ENCODE measurements around the gene KCNE5.

KCNE5 gene

GRCh38 chrX:109623997-109624396, 975 bp downstream of the KCNE5 start:
- Histone ChIP-seq H3K27ac (no peak overlapping the region), H3K4me2 (no peak overlapping the region), H3K4me3 (IDR thresholded peaks at IDR 0.05; ENCODE audit: insufficient read depth, low read depth, low read length) (no peak overlapping the region), H2AFZ (ENCODE audit: low read depth) (no peak overlapping the region), H3K27me3 (ENCODE audit: insufficient read depth, low read depth) (no peaks in the 10 kb centered on the region), H3K36me3 (ENCODE audit: insufficient read depth) (no peaks in the 10 kb centered on the region), H3K79me2 (ENCODE audit: insufficient read depth, low read depth) (no peaks in the 10 kb centered on the region), H3K9ac (no peak overlapping the region), H4K20me1 (ENCODE audit: insufficient read depth) (no peaks in the 10 kb centered on the region), H3K4me1 (ENCODE audit: low read depth, poor library complexity, severe bottlenecking) (no peaks in the 10 kb centered on the region)
- TF ChIP-seq CTCF (conservative IDR thresholded peaks at IDR 0.05; ENCODE audit: low read depth, low read length) = no peak

DNA sequence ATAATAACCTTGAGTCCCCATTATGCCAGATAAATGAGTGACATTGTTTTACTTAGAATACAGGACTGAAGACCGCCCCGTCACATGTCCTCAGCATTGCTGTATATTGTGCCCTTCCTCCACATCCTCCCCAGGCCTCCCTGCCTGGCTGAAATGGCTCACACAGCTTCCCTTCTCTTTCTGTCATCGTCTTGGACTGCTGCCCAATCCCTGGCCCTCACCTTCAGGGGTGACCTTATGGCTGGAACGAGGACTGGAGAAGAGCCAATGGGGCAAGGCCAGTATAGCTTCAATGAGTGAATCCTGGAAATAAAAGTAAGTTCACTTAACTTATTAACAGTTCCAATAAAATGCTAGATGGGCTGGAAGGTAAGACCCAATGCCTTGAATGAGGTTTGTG, 2.7 kb downstream of the KCNE5 start:
- no peaks in the 10 kb centered on the region for H4K20me1 ChIP-seq (ENCODE audit: insufficient read depth)
- no peak overlapping the region for H3K9ac ChIP-seq
- H3K4me1 ChIP-seq (ENCODE audit: low read depth, poor library complexity, severe bottlenecking) = no peaks in the 10 kb centered on the region
- no peaks in the 10 kb centered on the region for H3K36me3 ChIP-seq (ENCODE audit: insufficient read depth)
- H3K79me2 ChIP-seq (ENCODE audit: insufficient read depth, low read depth) = no peaks in the 10 kb centered on the region
- H3K4me3 ChIP-seq (IDR thresholded peaks at IDR 0.05; ENCODE audit: insufficient read depth, low read depth, low read length) = no peak overlapping the region
- no peaks in the 10 kb centered on the region for H3K27me3 ChIP-seq (ENCODE audit: insufficient read depth, low read depth)
- no peak overlapping the region for H2AFZ ChIP-seq (ENCODE audit: low read depth)
- no peak for TF ChIP-seq CTCF (conservative IDR thresholded peaks at IDR 0.05; ENCODE audit: low read depth, low read length)
- no peak overlapping the region for H3K27ac ChIP-seq
- no peak overlapping the region for H3K4me2 ChIP-seq

DNA sequence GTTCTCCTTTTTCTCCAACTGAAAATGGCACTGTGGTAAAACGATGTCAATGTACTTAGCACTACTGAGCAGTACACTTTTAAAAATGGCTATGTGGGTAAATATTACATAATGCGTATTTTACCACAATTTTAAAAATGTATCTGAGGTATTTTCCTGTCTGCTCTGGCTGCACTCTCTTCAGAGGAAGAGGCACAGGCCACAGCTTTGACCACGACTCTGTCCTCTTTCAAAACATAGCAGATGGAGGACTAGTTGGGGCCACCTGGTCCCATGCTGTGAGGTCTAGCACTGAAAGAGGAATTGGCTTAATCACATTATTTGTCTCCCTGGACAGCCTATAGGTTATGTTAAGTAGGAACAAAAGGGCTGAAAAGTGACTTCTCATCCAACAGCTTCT, 5.2 kb downstream of the KCNE5 start:
- no peaks in the 10 kb centered on the region for H3K79me2 ChIP-seq (ENCODE audit: insufficient read depth, low read depth)
- H3K9ac ChIP-seq = no peak overlapping the region
- TF ChIP-seq CTCF (conservative IDR thresholded peaks at IDR 0.05; ENCODE audit: low read depth, low read length) = no peak
- H3K27ac ChIP-seq = no peak overlapping the region
- no peaks in the 10 kb centered on the region for H3K27me3 ChIP-seq (ENCODE audit: insufficient read depth, low read depth)
- H3K4me3 ChIP-seq (IDR thresholded peaks at IDR 0.05; ENCODE audit: insufficient read depth, low read depth, low read length) = no peak overlapping the region
- no peaks in the 10 kb centered on the region for H4K20me1 ChIP-seq (ENCODE audit: insufficient read depth)
- no peak overlapping the region for H3K4me2 ChIP-seq
- no peak overlapping the region for H2AFZ ChIP-seq (ENCODE audit: low read depth)
- H3K4me1 ChIP-seq (ENCODE audit: low read depth, poor library complexity, severe bottlenecking) = no peaks in the 10 kb centered on the region
- no peaks in the 10 kb centered on the region for H3K36me3 ChIP-seq (ENCODE audit: insufficient read depth)

GRCh38 chrX:109614951-109615350, 10.0 kb downstream of the KCNE5 start:
- no peaks in the 10 kb centered on the region for H3K36me3 ChIP-seq (ENCODE audit: insufficient read depth)
- no peak overlapping the region for H3K9ac ChIP-seq
- H3K4me3 ChIP-seq (IDR thresholded peaks at IDR 0.05; ENCODE audit: insufficient read depth, low read depth, low read length) = no peak overlapping the region
- H3K27me3 ChIP-seq (ENCODE audit: insufficient read depth, low read depth) = no peaks in the 10 kb centered on the region
- H2AFZ ChIP-seq (ENCODE audit: low read depth) = no peak overlapping the region
- H4K20me1 ChIP-seq (ENCODE audit: insufficient read depth) = no peaks in the 10 kb centered on the region
- no peak overlapping the region for H3K27ac ChIP-seq
- no peak overlapping the region for H3K4me2 ChIP-seq
- H3K4me1 ChIP-seq (ENCODE audit: low read depth, poor library complexity, severe bottlenecking) = no peaks in the 10 kb centered on the region
- TF ChIP-seq CTCF (conservative IDR thresholded peaks at IDR 0.05; ENCODE audit: low read depth, low read length) = no peak
- no peaks in the 10 kb centered on the region for H3K79me2 ChIP-seq (ENCODE audit: insufficient read depth, low read depth)

DNA sequence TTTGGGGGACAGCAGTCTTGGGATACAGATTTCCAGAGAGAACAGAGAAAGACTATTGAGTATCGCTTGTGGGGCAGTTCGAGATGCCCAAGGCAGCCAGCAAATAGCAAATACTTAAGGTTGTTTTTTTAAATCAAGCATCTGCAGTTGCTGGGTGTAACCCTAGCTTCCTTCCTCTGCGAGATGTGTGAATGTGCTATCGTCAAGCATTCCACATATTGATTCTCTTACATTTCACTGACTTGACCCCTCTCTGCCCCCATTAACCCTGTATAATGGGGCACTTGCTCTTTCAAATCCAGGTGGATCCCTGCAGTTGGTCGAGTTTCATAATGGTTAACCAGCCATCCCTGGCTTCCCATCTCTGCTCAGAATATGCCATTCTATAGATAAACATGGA, 23.5 kb downstream of the KCNE5 start:
- no peak overlapping the region for H3K9ac ChIP-seq
- no peak overlapping the region for H2AFZ ChIP-seq (ENCODE audit: low read depth)
- no peak overlapping the region for H3K4me2 ChIP-seq
- TF ChIP-seq CTCF (conservative IDR thresholded peaks at IDR 0.05; ENCODE audit: low read depth, low read length) = no peak
- no peaks in the 10 kb centered on the region for H3K27me3 ChIP-seq (ENCODE audit: insufficient read depth, low read depth)
- H3K4me3 ChIP-seq (IDR thresholded peaks at IDR 0.05; ENCODE audit: insufficient read depth, low read depth, low read length) = no peak overlapping the region
- H3K36me3 ChIP-seq (ENCODE audit: insufficient read depth) = no peaks in the 10 kb centered on the region
- no peaks in the 10 kb centered on the region for H3K4me1 ChIP-seq (ENCODE audit: low read depth, poor library complexity, severe bottlenecking)
- no peaks in the 10 kb centered on the region for H3K79me2 ChIP-seq (ENCODE audit: insufficient read depth, low read depth)
- H4K20me1 ChIP-seq (ENCODE audit: insufficient read depth) = no peaks in the 10 kb centered on the region
- no peak overlapping the region for H3K27ac ChIP-seq
